ENCODE data around the gene COX5A.
"Not testable (repeated sequence)": the region's sequence is repeated elsewhere in the genome, so short reads cannot be mapped to it uniquely, and the experiment has no call there.

GRCh38 chr15:74935193-74935592 is 2.7 kb downstream of the COX5A start:
- not testable (repeated sequence) for TF ChIP-seq CTCF, POLR2A (IDR thresholded peaks at IDR 0.05)
